Mammary epithelial cell (primary cell): ENCODE measurements around the gene PMPCA.

ENCODE experiments used
- EZH2 ChIP-seq: IDR thresholded peaks from 2 replicates; pipeline ENCODE4 v1.6.1; 2012; ENCODE audit warnings: low read length, inconsistent platforms, borderline replicate concordance
- TF ChIP-seq, protein P1 (sequence below), 2 donors: IDR thresholded peaks in 1 of 2; conservative IDR thresholded peaks in 1 of 2; 2 replicates each; pipeline ENCODE4 v1.5.1; 2011 to 2012; ENCODE audit warnings: inconsistent platforms in 2 of 2, low read length in 2 of 2, mild to moderate bottlenecking in 2 of 2, control low read depth in 1 of 2, low read depth in 1 of 2; ENCODE audit not compliant: insufficient read depth in 1 of 2; ENCODE audit errors: extremely low read depth in 1 of 2

DNA sequence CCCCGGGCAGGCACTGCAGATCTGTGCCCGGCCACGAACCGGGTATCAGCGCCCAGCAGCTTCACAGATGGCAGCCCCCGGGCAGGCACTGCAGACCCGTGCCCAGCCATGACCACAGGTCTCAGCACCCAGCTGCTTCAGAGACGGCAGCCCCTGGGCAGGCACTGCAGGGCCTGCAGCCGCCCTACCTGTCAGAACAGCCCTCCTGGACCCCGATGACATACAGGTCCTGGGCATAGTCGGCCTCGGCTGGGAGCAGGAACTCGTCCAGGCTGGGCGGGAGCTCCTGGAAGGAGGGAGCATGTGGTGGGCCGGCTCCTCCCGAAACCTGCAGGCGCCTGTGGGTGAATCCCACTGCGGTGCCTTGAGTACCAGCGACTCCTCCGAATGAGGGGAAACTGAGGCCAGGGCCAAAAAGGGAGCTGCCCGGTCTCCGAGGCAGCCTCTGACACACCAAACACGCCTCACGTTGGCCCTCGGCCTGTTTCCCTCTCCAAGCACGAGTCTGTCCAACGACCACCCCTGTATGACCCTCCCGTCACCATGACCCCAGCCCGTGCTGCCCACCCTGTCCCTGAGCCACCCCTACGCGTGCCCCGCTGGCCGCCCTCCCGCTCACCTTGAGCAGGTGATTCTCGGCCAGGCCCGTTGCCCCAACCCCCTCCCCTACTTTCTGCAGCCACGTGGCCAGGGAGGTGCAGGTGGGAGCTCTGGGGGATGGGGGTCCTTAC lies 23.6 kb downstream of the PMPCA start:
- TF ChIP-seq, protein P1, sequence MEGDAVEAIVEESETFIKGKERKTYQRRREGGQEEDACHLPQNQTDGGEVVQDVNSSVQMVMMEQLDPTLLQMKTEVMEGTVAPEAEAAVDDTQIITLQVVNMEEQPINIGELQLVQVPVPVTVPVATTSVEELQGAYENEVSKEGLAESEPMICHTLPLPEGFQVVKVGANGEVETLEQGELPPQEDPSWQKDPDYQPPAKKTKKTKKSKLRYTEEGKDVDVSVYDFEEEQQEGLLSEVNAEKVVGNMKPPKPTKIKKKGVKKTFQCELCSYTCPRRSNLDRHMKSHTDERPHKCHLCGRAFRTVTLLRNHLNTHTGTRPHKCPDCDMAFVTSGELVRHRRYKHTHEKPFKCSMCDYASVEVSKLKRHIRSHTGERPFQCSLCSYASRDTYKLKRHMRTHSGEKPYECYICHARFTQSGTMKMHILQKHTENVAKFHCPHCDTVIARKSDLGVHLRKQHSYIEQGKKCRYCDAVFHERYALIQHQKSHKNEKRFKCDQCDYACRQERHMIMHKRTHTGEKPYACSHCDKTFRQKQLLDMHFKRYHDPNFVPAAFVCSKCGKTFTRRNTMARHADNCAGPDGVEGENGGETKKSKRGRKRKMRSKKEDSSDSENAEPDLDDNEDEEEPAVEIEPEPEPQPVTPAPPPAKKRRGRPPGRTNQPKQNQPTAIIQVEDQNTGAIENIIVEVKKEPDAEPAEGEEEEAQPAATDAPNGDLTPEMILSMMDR (conservative IDR thresholded peaks at IDR 0.05 in 1 of 2, IDR thresholded peaks at IDR 0.05 in 1 of 2; ENCODE audit: extremely low read depth in 1 of 2, insufficient read depth in 1 of 2, low read depth in 1 of 2, low read length in 2 of 2) = no peak
- TF ChIP-seq EZH2 = no peak
